Liver (tissue), 3 donors: ENCODE results near the gene GRWD1.
A peak's percentile ranks its signal among the peaks of the same experiment; 100 is the strongest.

Source experiments
- CTCF ChIP-seq: fragments of 150-350 bp; IDR thresholded peaks from 2 replicates; pipeline ENCODE4 v1.5.1; 2017; ENCODE audit warnings: improper control_type of control experiment, low read depth, low read length; ENCODE audit not compliant: missing input control
- EGR1 ChIP-seq, 2 donors: IDR thresholded peaks; 2 replicates each; pipeline ENCODE4 v1.6.1; 2016 to 2018; ENCODE audit warnings: antibody characterized with exemption in 2 of 2, low read depth in 2 of 2
- FOXA1 ChIP-seq: IDR thresholded peaks from 2 replicates; pipeline ENCODE4 v1.6.1; 2016; ENCODE audit warnings: antibody characterized with exemption
- MAX ChIP-seq: IDR thresholded peaks from 2 replicates; pipeline ENCODE4 v1.6.1; 2016; ENCODE audit warnings: antibody characterized with exemption
- YY1 ChIP-seq: IDR thresholded peaks from 2 replicates; pipeline ENCODE4 v1.6.1; 2016; ENCODE audit warnings: antibody characterized with exemption, mild to moderate bottlenecking
- ZBTB33 ChIP-seq: IDR thresholded peaks from 2 replicates; pipeline ENCODE4 v1.6.1; 2016; ENCODE audit warnings: antibody characterized with exemption
- donor health status: healthy.
- donor health status: healthy.

GRCh38 chr19:48469289-48469881, 23.6 kb downstream of the GRWD1 start, which contains the start of gene CYTH2:
- TF ChIP-seq CTCF (no peak), MAX (no peak), YY1 (peak; percentile 7), FOXA1 (no peak), ZBTB33 (no peak), EGR1 (IDR thresholded peaks at IDR 0.05; ENCODE audit: low read depth in 2 of 2) (no peak)
